Ovary (tissue), 3 donors: ENCODE data around the gene PDE4D.

Experiments
- CTCF ChIP-seq, 3 donors: fragments of 450-650 bp in 2 of 3; fragments of 200-600 bp in 1 of 3; IDR thresholded peaks; one replicate each; pipeline versions ENCODE4 v1.5.1 to v1.8.0; 2016 to 2022; ENCODE audit warnings: antibody characterized with exemption in 3 of 3, mild to moderate bottlenecking in 1 of 3
- EP300 ChIP-seq: sonication (generic); formaldehyde crosslinking; IDR thresholded peaks from one replicate; pipeline ENCODE4 v1.6.1; 2017; ENCODE audit warnings: antibody characterized with exemption
- POLR2A ChIP-seq: fragments of 450-650 bp; IDR thresholded peaks from one replicate; pipeline ENCODE4 v1.6.1; 2017; ENCODE audit warnings: antibody characterized with exemption, mild to moderate bottlenecking, moderate library complexity
- donor health status: DM: no; HTN: no; CAD: no.

- TF ChIP-seq CTCF (IDR thresholded peaks at IDR 0.05) = no peak
- TF ChIP-seq EP300 = no peak
- TF ChIP-seq POLR2A = no peak
Measured at GRCh38 chr5:59412428-59412827, 481.1 kb downstream of the PDE4D start.
